ENCODE measurements around the gene NUP153.

The NUP153 gene

DNA sequence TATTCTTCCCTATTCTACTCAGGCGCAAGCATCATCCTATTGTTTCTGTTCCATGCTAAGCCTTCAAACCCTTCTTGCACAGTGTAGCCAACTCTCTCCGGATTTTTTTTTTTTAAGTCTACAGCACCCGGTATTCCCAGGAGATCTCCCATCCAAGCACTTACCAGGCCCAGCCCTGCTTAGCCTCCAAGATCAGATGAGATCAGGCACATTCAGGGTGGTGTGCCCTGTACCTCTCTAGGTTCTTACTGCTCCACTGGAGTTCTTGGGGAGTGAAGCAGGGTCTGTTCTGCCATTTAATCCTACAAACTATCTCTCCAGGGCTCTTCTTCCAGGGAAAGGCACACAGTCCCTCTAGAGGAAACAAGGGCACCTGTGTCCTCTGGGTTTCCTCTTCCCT, 14.9 kb upstream of the NUP153 start:
- TF ChIP-seq FOXK2 (IDR thresholded peaks at IDR 0.05) (no peak), L3MBTL2 (conservative IDR thresholded peaks at IDR 0.05) (no peak), ZNF384 (IDR thresholded peaks at IDR 0.05) (no peak), SP1 (IDR thresholded peaks at IDR 0.05) (no peak), ELF4 (IDR thresholded peaks at IDR 0.05) (no peak)
- TF ChIP-seq, protein P1, sequence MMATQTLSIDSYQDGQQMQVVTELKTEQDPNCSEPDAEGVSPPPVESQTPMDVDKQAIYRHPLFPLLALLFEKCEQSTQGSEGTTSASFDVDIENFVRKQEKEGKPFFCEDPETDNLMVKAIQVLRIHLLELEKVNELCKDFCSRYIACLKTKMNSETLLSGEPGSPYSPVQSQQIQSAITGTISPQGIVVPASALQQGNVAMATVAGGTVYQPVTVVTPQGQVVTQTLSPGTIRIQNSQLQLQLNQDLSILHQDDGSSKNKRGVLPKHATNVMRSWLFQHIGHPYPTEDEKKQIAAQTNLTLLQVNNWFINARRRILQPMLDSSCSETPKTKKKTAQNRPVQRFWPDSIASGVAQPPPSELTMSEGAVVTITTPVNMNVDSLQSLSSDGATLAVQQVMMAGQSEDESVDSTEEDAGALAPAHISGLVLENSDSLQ (IDR thresholded peaks at IDR 0.05): no peak
- CTCF ChIA-PET: no interaction called here
- POLR2A ChIA-PET: no interaction called here
- DNase-seq (ENCODE audit: extremely low spot score): no peak

DNA sequence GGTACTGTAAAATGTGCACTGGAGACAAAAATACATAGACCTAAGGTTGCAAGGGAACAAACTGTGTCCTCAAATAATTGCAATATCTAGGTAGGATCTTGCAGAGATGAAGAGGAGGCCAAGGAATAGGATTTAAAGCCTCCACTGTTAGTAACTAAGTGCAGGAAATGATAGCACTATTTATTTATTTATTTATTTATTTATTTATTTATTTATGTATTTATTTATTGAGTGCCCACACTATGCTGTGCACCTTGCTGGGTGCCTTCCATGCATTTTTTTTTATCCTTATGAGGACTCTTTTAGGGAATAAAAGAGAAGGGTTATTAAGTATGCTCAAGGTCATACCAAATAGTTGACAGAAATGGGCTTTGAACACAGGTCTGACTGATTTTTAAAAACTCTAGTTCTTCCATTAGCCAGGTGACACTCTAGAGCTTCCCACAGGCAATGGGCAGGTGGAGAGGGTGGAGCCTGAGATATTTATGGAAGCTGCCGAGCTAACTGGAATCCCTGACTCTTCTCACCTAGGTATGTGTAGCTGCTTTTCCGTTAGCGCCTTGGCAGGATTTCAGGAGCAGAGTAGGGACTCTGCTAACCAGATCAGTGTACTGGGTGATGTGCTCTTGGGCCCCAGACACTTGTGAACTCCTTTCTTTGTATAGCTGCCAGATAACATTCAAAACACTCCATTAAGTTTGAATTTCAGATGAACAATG, 12.8 kb upstream of the NUP153 start:
- POLR2A ChIA-PET: interaction anchor here (1.6 kb wide), 1 partner anchor 12 kb away, joined by 6 read pairs; the partner anchor contains the start of gene NUP153
- TF ChIP-seq FOXK2 (IDR thresholded peaks at IDR 0.05) (no peak), HDGF (IDR thresholded peaks at IDR 0.05; ENCODE audit: borderline replicate concordance) (no peak), ELF4 (IDR thresholded peaks at IDR 0.05) (no peak), TARDBP (IDR thresholded peaks at IDR 0.05) (no peak), SUZ12 (IDR thresholded peaks at IDR 0.05) (no peak), SP1 (IDR thresholded peaks at IDR 0.05) (no peak), L3MBTL2 (conservative IDR thresholded peaks at IDR 0.05) (no peak), FOXM1 (IDR thresholded peaks at IDR 0.05; ENCODE audit: borderline replicate concordance) (no peak), CTBP1 (IDR thresholded peaks at IDR 0.05; ENCODE audit: borderline replicate concordance) (no peak), ARNT (IDR thresholded peaks at IDR 0.05) (no peak)
- TF ChIP-seq, protein P1 (IDR thresholded peaks at IDR 0.05): no peak
- CTCF ChIA-PET: interaction anchor here (0.6 kb wide), 2 partner anchors 80 to 85 kb away, joined by 5 read pairs; no protein-coding TSS in a partner anchor

DNA sequence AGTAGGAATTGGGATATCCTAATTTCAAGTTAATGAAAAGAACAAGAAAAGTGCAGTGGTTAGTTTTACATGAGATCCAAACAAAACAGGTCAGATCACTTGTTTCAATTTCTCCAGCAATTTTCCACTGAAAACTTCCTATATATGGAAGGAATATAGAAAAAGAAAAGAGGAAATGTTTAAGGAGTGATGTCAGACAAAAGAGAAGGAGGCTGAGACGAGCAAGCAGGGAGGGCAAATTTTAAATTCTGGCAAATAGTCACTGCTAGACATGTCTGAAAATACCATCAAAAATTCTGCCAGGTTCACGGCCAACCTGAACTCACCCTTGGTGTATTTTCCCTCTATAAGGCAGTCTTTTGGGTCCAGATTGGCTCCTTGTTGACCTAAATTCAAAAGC, 9.5 kb upstream of the NUP153 start:
- CTCF ChIA-PET: no interaction called here

More for the DNA sequence above, 12.8 kb upstream of the NUP153 start:
- no peak for DNase-seq (ENCODE audit: extremely low spot score)

DNA sequence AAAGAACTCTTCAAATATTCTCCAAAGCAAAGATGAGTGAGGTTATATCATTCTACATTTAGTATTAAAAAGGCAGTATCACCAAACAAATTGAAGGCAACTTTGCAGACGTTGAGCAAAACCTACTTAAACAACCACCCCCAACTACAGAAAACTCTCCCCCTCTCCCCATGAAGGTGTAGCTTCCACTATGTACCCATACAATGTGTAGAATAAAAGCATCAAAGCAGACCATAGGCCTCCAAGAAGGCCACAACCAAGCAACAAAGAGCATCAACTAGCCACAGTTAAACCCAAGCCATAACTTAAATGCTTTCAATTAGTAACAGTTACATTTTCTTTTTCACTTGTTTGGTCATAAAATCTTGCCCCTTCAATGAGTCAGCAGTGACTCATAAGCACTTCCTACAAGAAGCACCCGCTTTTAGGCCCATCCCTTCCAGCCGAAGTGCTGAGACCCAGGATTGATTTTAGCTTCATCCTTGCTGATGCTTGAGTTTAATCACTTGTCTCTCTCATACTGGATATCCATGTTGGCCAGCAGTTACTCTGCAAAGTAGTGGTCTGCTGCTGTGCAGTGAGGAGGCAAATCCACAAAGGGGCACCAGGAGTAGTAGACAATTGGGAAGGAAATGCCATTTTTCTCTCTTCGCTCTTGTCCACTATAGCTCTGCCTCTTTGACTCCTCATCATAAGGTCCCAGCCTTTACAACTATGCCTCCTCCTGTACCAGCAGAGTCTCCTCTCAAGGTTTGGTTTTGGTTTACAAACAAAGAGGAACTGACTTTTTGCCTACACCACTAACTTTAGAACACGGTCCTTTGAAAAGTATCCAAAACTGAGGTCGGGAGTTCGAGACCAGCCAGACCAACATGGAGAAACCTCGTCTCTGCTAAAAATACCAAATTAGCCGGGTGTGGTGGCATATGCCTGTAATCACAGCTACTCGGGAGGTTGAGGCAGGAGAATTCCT, 8.4 kb upstream of the NUP153 start:
- peak; percentile 14 for DNase-seq (ENCODE audit: extremely low spot score)
- no peak for TF ChIP-seq SUZ12 (IDR thresholded peaks at IDR 0.05)
- TF ChIP-seq ELF4 (IDR thresholded peaks at IDR 0.05): no peak
- TF ChIP-seq ZNF384 (IDR thresholded peaks at IDR 0.05): no peak
- TF ChIP-seq CTBP1 (IDR thresholded peaks at IDR 0.05; ENCODE audit: borderline replicate concordance): no peak
- no peak for TF ChIP-seq NFRKB (IDR thresholded peaks at IDR 0.05)
- TF ChIP-seq FOXK2 (IDR thresholded peaks at IDR 0.05): no peak
- TF ChIP-seq L3MBTL2 (conservative IDR thresholded peaks at IDR 0.05): no peak
- no peak for TF ChIP-seq FOXA1 (IDR thresholded peaks at IDR 0.05)
- TF ChIP-seq SP1 (IDR thresholded peaks at IDR 0.05): no peak
- no peak for TF ChIP-seq HDGF (IDR thresholded peaks at IDR 0.05; ENCODE audit: borderline replicate concordance)
- no peak for TF ChIP-seq FOXM1 (IDR thresholded peaks at IDR 0.05; ENCODE audit: borderline replicate concordance)
- TF ChIP-seq LEF1 (IDR thresholded peaks at IDR 0.05; ENCODE audit: borderline replicate concordance): no peak
- TF ChIP-seq ARNT (IDR thresholded peaks at IDR 0.05): no peak
- no peak for TF ChIP-seq TARDBP (IDR thresholded peaks at IDR 0.05)
- TF ChIP-seq BHLHE40 (IDR thresholded peaks at IDR 0.05; ENCODE audit: borderline replicate concordance): no peak
- TF ChIP-seq, protein P1 (IDR thresholded peaks at IDR 0.05): no peak
- ChIA-PET CTCF (interaction anchor here (1.0 kb wide), 1 partner anchor 89 kb away, joined by 3 read pairs; no protein-coding TSS in a partner anchor), POLR2A (interaction anchor here (2.0 kb wide), 1 partner anchor 9 kb away, joined by 10 read pairs; the partner anchor contains the start of gene NUP153)

More for the DNA sequence above, 9.5 kb upstream of the NUP153 start:
- TF ChIP-seq, protein P1 (IDR thresholded peaks at IDR 0.05): no peak
- TF ChIP-seq SP1 (IDR thresholded peaks at IDR 0.05) (no peak), HDGF (IDR thresholded peaks at IDR 0.05; ENCODE audit: borderline replicate concordance) (no peak), LEF1 (IDR thresholded peaks at IDR 0.05; ENCODE audit: borderline replicate concordance) (no peak), BHLHE40 (IDR thresholded peaks at IDR 0.05; ENCODE audit: borderline replicate concordance) (no peak), NFRKB (IDR thresholded peaks at IDR 0.05) (no peak), FOXK2 (IDR thresholded peaks at IDR 0.05) (no peak), ELF4 (IDR thresholded peaks at IDR 0.05) (no peak), CTBP1 (IDR thresholded peaks at IDR 0.05; ENCODE audit: borderline replicate concordance) (no peak), FOXA1 (IDR thresholded peaks at IDR 0.05) (no peak), ARNT (IDR thresholded peaks at IDR 0.05) (no peak), FOXM1 (IDR thresholded peaks at IDR 0.05; ENCODE audit: borderline replicate concordance) (no peak), TARDBP (IDR thresholded peaks at IDR 0.05) (no peak), SUZ12 (IDR thresholded peaks at IDR 0.05) (no peak), ZNF384 (IDR thresholded peaks at IDR 0.05) (no peak)
- POLR2A ChIA-PET: interaction anchor here (1.0 kb wide), 1 partner anchor 9 kb away, joined by 3 read pairs; the partner anchor contains the start of gene NUP153
- DNase-seq (ENCODE audit: extremely low spot score): no peak

Measured in HEK293T (cell line).